SK-N-MC (cell line): ENCODE measurements around the gene CMTR2.

ENCODE experiments used
- DNase-seq: peaks from one replicate; pipeline ENCODE4 v3.0.0-alpha.2; 2011; ENCODE audit warnings: low read depth, low spot score
- H3K27ac ChIP-seq: fragments of 200-600 bp; sonication (generic); 2 replicates; pipeline ENCODE4 v1.5.1; 2016; ENCODE audit warnings: mixed run types
- H3K36me3 ChIP-seq: fragments of 200-600 bp; sonication (generic); 2 replicates; pipeline ENCODE4 v1.6.1; 2017; ENCODE audit warnings: antibody characterized with exemption, low read length, mixed read lengths; ENCODE audit not compliant: insufficient read depth
- H3K4me3 ChIP-seq: fragments of 200-600 bp; sonication (generic); 2 replicates; pipeline ENCODE4 v1.5.1; 2016
- H3K9ac ChIP-seq: fragments of 200-600 bp; sonication (generic); 2 replicates; pipeline ENCODE4 v1.8.0; 2017; ENCODE audit warnings: mixed run types, mixed read lengths; ENCODE audit not compliant: insufficient read length
- H3K9me3 ChIP-seq: fragments of 200-600 bp; sonication (generic); 2 replicates; pipeline ENCODE4 v1.6.1; 2017; ENCODE audit warnings: low read depth, mild to moderate bottlenecking, antibody characterized with exemption, low read length, moderate library complexity, mixed read lengths
- EZH2 ChIP-seq: fragments of 200-600 bp; sonication (generic); IDR thresholded peaks from one replicate; pipeline ENCODE4 v1.6.1; 2017; ENCODE audit warnings: antibody characterized with exemption
- FOXP2 ChIP-seq: optimal IDR thresholded peaks from 2 replicates; pipeline ENCODE3; 2011; ENCODE audit warnings: mild to moderate bottlenecking, moderate library complexity; ENCODE audit not compliant: insufficient read depth; ENCODE audit errors: extremely low read length, control extremely low read depth
- POLR2AphosphoS5 ChIP-seq: IDR thresholded peaks from 2 replicates; pipeline ENCODE4 v1.6.1; 2012; ENCODE audit warnings: mild to moderate bottlenecking, low read depth, low read length, borderline replicate concordance

CMTR2 gene, protein sequence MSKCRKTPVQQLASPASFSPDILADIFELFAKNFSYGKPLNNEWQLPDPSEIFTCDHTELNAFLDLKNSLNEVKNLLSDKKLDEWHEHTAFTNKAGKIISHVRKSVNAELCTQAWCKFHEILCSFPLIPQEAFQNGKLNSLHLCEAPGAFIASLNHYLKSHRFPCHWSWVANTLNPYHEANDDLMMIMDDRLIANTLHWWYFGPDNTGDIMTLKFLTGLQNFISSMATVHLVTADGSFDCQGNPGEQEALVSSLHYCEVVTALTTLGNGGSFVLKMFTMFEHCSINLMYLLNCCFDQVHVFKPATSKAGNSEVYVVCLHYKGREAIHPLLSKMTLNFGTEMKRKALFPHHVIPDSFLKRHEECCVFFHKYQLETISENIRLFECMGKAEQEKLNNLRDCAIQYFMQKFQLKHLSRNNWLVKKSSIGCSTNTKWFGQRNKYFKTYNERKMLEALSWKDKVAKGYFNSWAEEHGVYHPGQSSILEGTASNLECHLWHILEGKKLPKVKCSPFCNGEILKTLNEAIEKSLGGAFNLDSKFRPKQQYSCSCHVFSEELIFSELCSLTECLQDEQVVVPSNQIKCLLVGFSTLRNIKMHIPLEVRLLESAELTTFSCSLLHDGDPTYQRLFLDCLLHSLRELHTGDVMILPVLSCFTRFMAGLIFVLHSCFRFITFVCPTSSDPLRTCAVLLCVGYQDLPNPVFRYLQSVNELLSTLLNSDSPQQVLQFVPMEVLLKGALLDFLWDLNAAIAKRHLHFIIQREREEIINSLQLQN

DNA sequence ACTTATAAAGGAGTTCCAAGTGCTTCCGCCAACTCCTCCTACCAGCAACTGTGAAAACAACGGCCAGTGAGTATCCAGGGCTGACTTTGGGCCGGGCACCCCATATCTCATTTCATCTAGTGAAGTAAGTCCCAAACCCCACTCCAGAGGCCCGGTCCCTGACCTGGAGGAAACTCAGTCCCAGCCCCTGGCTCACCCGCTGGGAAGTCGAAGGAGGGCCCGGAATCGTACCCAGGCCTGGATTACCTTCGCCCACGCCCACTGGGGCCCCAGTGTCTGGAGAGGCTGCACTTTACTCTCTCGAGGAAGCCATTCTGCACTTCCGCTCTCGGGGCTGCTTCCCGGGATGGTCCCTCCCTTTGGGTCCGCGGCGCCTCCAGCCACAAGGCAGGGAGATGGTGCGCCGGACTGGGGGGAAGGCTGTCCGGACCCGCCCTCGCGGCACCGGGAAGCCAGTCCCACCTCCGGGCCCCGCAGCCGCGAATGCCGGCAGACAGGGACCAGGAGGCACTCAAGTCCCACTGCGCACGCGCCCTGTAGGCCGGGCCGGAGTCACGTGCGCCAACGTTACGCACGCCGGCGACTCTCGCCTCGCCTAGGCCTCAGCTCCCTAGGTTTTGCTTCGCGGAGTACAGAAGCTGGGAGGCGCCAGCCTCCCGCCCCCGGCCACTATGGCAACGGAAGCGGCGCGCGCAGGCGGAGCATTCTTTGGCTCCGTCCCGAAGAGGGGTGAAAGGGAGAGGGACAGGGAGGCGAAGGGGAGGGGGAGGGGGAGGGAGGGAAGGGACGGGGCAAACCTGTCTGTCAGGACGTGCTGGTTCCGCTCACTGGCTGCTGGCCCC lies at the start of gene CMTR2:
Gene CMTR2 (minus strand): TSS at position 513 of the 842 bp plus-strand sequence. CDS start 3,482 bp downstream, outside the sequence.
- peak within 1 kb of the TSS; percentile 86 for H3K9ac ChIP-seq
- H3K9me3 ChIP-seq: no peaks in the 10 kb centered on the region
- TF ChIP-seq EZH2 (no peak), POLR2AphosphoS5 (peak; percentile 79; the same call in 1 of the 2 replicates), FOXP2 (no peak)
- peaks cover 11% of the 10 kb centered on the region; the same call in 1 of the 2 replicates for H3K36me3 ChIP-seq
- peak; percentile 40 for DNase-seq
- H3K4me3 ChIP-seq: peak within 1 kb of the TSS; percentile 86
- peak within 1 kb of the TSS; percentile 19; the same call in 1 of the 2 replicates for H3K27ac ChIP-seq

DNA sequence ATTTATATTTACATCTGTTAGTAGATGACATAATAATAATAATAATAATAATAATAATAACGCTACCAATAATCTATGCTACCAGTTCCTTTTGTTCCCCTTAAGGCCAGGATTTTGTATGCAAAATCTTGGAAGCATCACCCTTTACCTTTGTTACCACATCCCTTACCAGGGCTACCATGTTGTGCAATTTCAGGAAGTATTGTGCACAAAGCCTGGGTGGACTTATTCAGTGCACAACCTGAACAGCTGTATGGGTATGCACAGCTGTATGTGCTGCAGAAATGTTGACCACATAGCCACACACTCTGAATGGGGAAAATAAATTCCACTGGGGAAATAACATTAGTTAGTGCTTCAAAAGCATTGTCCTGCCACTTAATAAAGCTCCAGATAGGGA lies 49.4 kb upstream of the CMTR2 start:
- no peak for DNase-seq
- Histone ChIP-seq H3K36me3 (no peaks in the 10 kb centered on the region), H3K9me3 (no peaks in the 10 kb centered on the region), H3K4me3 (no peak overlapping the region), H3K9ac (no peak overlapping the region), H3K27ac (no peak overlapping the region)
- TF ChIP-seq POLR2AphosphoS5 (no peak), EZH2 (no peak), FOXP2 (no peak)

DNA sequence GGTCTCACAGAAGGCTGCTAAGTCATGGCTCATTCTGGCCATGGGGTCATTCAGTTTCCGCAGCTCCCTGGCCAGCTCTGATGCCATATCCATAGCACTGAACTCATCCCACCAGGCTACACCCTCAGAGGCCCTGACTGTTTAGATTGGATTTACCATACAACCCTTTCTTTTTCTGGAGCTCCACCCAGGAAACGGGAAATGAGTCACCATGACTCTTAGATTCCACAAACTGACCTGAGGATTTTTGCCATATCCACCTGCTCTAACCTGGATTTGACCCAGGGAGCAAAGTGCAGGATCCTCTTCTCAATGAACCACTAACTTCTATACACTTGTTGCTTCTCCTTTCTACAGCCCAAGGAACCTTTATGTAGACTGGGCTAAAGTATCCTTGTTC lies 49.0 kb upstream of the CMTR2 start:
- H3K9ac ChIP-seq: no peak overlapping the region

DNA sequence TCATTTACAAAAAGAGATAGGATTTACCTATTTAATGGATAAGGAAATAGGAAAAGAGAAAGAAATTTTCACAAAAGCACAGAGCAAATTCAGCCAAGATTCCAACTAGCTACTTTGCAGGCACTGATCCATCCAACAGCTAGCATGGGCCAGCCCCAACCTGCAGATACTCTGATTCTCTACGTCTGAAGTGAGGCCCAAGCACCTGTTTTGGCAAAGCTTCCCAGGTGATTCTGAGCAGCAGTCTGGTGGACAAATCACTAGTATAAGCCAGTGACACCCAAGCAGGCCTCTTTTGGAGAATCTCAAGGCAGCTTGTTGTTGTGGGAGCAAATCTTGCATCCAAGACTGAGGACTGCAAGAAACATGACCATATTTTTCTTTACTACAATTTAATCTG lies 48.4 kb upstream of the CMTR2 start:
- Histone ChIP-seq H3K27ac (no peak overlapping the region), H3K4me3 (no peak overlapping the region), H3K9me3 (no peaks in the 10 kb centered on the region), H3K36me3 (no peaks in the 10 kb centered on the region), H3K9ac (no peak overlapping the region)
- no peak for DNase-seq
- TF ChIP-seq EZH2: no peak
- TF ChIP-seq FOXP2: no peak
- TF ChIP-seq POLR2AphosphoS5: no peak

More for the DNA sequence above, 49.0 kb upstream of the CMTR2 start:
- Histone ChIP-seq H3K36me3 (no peaks in the 10 kb centered on the region), H3K27ac (no peak overlapping the region), H3K9me3 (no peaks in the 10 kb centered on the region), H3K4me3 (no peak overlapping the region)
- DNase-seq: no peak
- TF ChIP-seq POLR2AphosphoS5 (no peak), FOXP2 (no peak), EZH2 (no peak)

DNA sequence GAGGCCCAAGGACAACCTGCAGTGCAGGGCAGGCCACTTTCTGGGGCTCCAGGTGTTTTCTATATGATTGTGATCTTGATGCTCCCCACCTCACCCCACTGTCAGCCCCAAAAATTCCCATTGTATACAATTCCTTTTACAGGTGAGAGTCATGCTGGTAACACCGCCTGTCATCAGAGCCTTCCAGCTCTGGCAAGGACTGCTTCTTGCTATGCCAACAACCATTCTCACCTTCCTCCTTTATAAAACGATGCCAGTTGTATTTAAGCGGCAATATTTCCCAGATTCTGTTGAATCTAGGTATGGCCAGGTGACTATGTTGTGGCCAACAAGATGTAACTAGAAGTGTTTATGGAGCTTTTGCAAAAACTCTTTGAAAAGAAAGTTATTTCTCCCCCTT lies 38.9 kb upstream of the CMTR2 start:
- TF ChIP-seq EZH2: no peak
- TF ChIP-seq FOXP2: no peak
- TF ChIP-seq POLR2AphosphoS5: no peak
- DNase-seq: no peak
- H3K9ac ChIP-seq: no peak overlapping the region
- no peaks in the 10 kb centered on the region for H3K9me3 ChIP-seq
- no peak overlapping the region for H3K4me3 ChIP-seq
- H3K36me3 ChIP-seq: no peaks in the 10 kb centered on the region
- H3K27ac ChIP-seq: no peak overlapping the region

DNA sequence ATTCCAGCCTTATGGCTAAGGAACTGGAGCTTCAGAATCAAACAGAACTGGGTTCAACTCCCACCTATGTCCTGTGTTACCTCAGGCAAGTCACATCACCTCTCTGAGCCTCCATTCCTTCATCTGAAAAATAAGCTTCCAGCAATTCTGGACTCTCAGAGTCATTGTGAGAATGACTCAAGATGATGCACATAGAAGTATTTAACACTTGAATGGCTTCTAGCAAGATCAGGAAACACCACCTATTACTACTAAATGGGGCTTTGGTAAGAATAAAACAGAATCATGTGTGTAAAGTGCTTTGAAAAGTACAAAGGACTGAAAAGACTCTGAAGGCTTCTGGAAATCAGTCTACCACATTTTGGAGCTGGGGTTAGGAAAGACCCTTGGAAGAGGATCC lies 38.5 kb upstream of the CMTR2 start:
- no peak overlapping the region for H3K4me3 ChIP-seq
- H3K36me3 ChIP-seq: no peaks in the 10 kb centered on the region
- H3K9ac ChIP-seq: no peak overlapping the region
- no peak for DNase-seq
- H3K27ac ChIP-seq: no peak overlapping the region
- no peaks in the 10 kb centered on the region for H3K9me3 ChIP-seq
- TF ChIP-seq POLR2AphosphoS5: no peak
- no peak for TF ChIP-seq EZH2
- no peak for TF ChIP-seq FOXP2

DNA sequence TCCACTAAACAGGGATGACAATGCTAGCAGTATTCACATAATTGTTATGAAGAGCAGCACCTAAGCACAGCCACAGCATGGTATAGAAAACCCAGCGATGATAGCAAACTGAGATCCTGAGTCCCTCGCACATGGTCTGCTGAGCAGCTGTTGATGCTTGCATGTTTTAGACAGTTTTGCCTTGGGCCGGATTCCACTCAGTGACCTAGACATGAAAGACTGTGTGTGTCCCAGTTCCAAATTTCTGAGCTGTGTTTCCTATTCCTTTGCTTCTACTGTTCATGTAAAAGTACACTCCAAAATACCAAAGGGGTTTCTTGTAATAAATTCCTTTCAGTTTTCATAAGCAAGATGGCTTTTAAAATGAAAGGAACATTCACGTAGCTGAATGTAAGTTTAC lies 30.8 kb upstream of the CMTR2 start:
- DNase-seq: no peak
- H3K4me3 ChIP-seq: no peak overlapping the region
- TF ChIP-seq POLR2AphosphoS5 (no peak), EZH2 (no peak), FOXP2 (no peak)
- no peaks in the 10 kb centered on the region for H3K9me3 ChIP-seq
- H3K36me3 ChIP-seq: no peaks in the 10 kb centered on the region
- H3K9ac ChIP-seq: no peak overlapping the region
- H3K27ac ChIP-seq: no peak overlapping the region
